ENCODE data around the gene POLR2B.
"Not testable (repeated sequence)": the region's sequence is repeated elsewhere in the genome, so short reads cannot be mapped to it uniquely, and the experiment has no call there.

Gene POLR2B

GRCh38 chr4:57044996-57045395, 66.3 kb downstream of the POLR2B start:
- no peak for DNase-seq (ENCODE audit: low read depth)
- no peak overlapping the region for H3K4me3 ChIP-seq (ENCODE audit: low read depth, low read length)
- TF ChIP-seq CTCF (IDR thresholded peaks at IDR 0.05; ENCODE audit: insufficient read depth, low read depth, low read length, missing control alignments): no peak

- not testable (repeated sequence) for DNase-seq (ENCODE audit: low read depth); H3K4me3 ChIP-seq (ENCODE audit: low read depth, low read length)
Observed at GRCh38 chr4:57047046-57047445, 68.3 kb downstream of the POLR2B start.

GRCh38 chr4:57048590-57049304, 70.1 kb downstream of the POLR2B start:
- no peak for DNase-seq (ENCODE audit: low read depth)
- no peak for TF ChIP-seq CTCF (IDR thresholded peaks at IDR 0.05; ENCODE audit: insufficient read depth, low read depth, low read length, missing control alignments)
- no peak overlapping the region for H3K4me3 ChIP-seq (ENCODE audit: low read depth, low read length)

- no peak for DNase-seq (ENCODE audit: low read depth)
- no peak for TF ChIP-seq CTCF (IDR thresholded peaks at IDR 0.05; ENCODE audit: insufficient read depth, low read depth, low read length, missing control alignments)
- no peak overlapping the region for H3K4me3 ChIP-seq (ENCODE audit: low read depth, low read length)
Observed at GRCh38 chr4:57051095-57051494, 72.4 kb downstream of the POLR2B start.

- TF ChIP-seq CTCF (IDR thresholded peaks at IDR 0.05; ENCODE audit: insufficient read depth, low read depth, low read length, missing control alignments): no peak
Observed at GRCh38 chr4:57051524-57051923, 72.8 kb downstream of the POLR2B start.

GRCh38 chr4:57053508-57053907, 74.8 kb downstream of the POLR2B start:
- H3K4me3 ChIP-seq (ENCODE audit: low read depth, low read length): no peak overlapping the region
- TF ChIP-seq CTCF (IDR thresholded peaks at IDR 0.05; ENCODE audit: insufficient read depth, low read depth, low read length, missing control alignments): no peak
- DNase-seq (ENCODE audit: low read depth): no peak

More at GRCh38 chr4:57051524-57051923, 72.8 kb downstream of the POLR2B start:
- DNase-seq (ENCODE audit: low read depth): no peak
- H3K4me3 ChIP-seq (ENCODE audit: low read depth, low read length): no peak overlapping the region

- no peak for TF ChIP-seq CTCF (IDR thresholded peaks at IDR 0.05; ENCODE audit: insufficient read depth, low read depth, low read length, missing control alignments)
- no peak for DNase-seq (ENCODE audit: low read depth)
Observed at GRCh38 chr4:57055886-57056285, 77.2 kb downstream of the POLR2B start.

More at GRCh38 chr4:57055886-57056285, 77.2 kb downstream of the POLR2B start:
- no peak overlapping the region for H3K4me3 ChIP-seq (ENCODE audit: low read depth, low read length)

All from GM12865 (cell line).